ENCODE data around the gene GRB10.

- TF ChIP-seq POU6F1 (CRISPR knock-in tag; IDR thresholded peaks at IDR 0.05; ENCODE audit: borderline replicate concordance, low read depth) (no peak), ARNTL (CRISPR knock-in tag; IDR thresholded peaks at IDR 0.05; ENCODE audit: borderline replicate concordance, low read depth) (no peak), PATZ1 (CRISPR knock-in tag; IDR thresholded peaks at IDR 0.05; ENCODE audit: borderline replicate concordance) (no peak), CREB5 (CRISPR knock-in tag; IDR thresholded peaks at IDR 0.05; ENCODE audit: low read depth) (no peak)
Measured at GRCh38 chr7:50653981-50654425, 128.7 kb downstream of the GRB10 start.
